Loucy (cell line): ENCODE measurements around the gene C1QL1.
A peak's percentile ranks its signal among the peaks of the same experiment; 100 is the strongest.

Experiments used
- H2AFZ ChIP-seq: fragments of 200-600 bp; sonication (generic); 2 replicates; pipeline ENCODE4 v1.6.0; 2016; ENCODE audit warnings: antibody characterized with exemption, mild to moderate bottlenecking, low read length, moderate library complexity
- H3F3A ChIP-seq: fragments of 200-600 bp; 2 replicates; pipeline ENCODE4 v1.6.0; 2016; ENCODE audit warnings: antibody characterized with exemption, low read depth, mild to moderate bottlenecking
- H3K27me3 ChIP-seq: fragments of 200-600 bp; sonication (generic); 2 replicates; pipeline ENCODE4 v1.6.1; 2014; ENCODE audit warnings: low read length, mild to moderate bottlenecking; ENCODE audit not compliant: insufficient read depth, poor library complexity, severe bottlenecking
- H3K36me3 ChIP-seq: fragments of 200-600 bp; sonication (generic); 2 replicates; pipeline ENCODE4 v1.6.1; 2016; ENCODE audit warnings: low read length; ENCODE audit not compliant: insufficient read depth
- H3K4me1 ChIP-seq: fragments of 200-600 bp; sonication (generic); 2 replicates; pipeline ENCODE4 v1.5.1; 2014; ENCODE audit warnings: low read length, mild to moderate bottlenecking; ENCODE audit not compliant: insufficient read depth, poor library complexity, severe bottlenecking
- H3K4me2 ChIP-seq: fragments of 200-600 bp; sonication (generic); 2 replicates; pipeline ENCODE4 v1.6.0; 2014; ENCODE audit warnings: antibody characterized with exemption, low read length, low read depth, mild to moderate bottlenecking; ENCODE audit not compliant: poor library complexity, severe bottlenecking
- H3K4me3 ChIP-seq: fragments of 200-600 bp; sonication (generic); 2 replicates; pipeline ENCODE4 v1.5.1; 2014; ENCODE audit warnings: low read length, mild to moderate bottlenecking, mixed read lengths; ENCODE audit not compliant: poor library complexity, severe bottlenecking
- H3K79me2 ChIP-seq: fragments of 200-600 bp; sonication (generic); 2 replicates; pipeline ENCODE4 v1.6.1; 2014; ENCODE audit warnings: low read length; ENCODE audit not compliant: insufficient read depth
- H3K9ac ChIP-seq: fragments of 200-600 bp; sonication (generic); 2 replicates; pipeline ENCODE4 v1.6.0; 2014; ENCODE audit warnings: mild to moderate bottlenecking, low read depth, low read length, moderate library complexity; ENCODE audit not compliant: poor library complexity, severe bottlenecking
- H3K9me2 ChIP-seq: fragments of 200-600 bp; sonication (generic); replicated peaks from 2 replicates; pipeline ENCODE4 v1.6.1; 2016; ENCODE audit warnings: low read depth, low read length, mixed read lengths
- H3K9me3 ChIP-seq: fragments of 200-600 bp; sonication (generic); 2 replicates; pipeline ENCODE4 v1.6.1; 2014; ENCODE audit warnings: mild to moderate bottlenecking, antibody characterized with exemption, low read length, low read depth; ENCODE audit not compliant: insufficient read depth
- H4K20me1 ChIP-seq: fragments of 200-600 bp; sonication (generic); 2 replicates; pipeline ENCODE4 v1.6.0; 2014; ENCODE audit warnings: antibody characterized with exemption, low read length, mild to moderate bottlenecking; ENCODE audit not compliant: insufficient read depth, poor library complexity, severe bottlenecking
- CTCF ChIP-seq: fragments of 200-600 bp; sonication (generic); conservative IDR thresholded peaks from 2 replicates; pipeline ENCODE4 v1.5.1; 2014; ENCODE audit warnings: mild to moderate bottlenecking, antibody characterized with exemption, low read length
- EZH2phosphoT487 ChIP-seq: fragments of 200-600 bp; IDR thresholded peaks from 2 replicates; pipeline ENCODE4 v1.6.1; 2018; ENCODE audit warnings: antibody characterized with exemption, mild to moderate bottlenecking, moderate library complexity, borderline replicate concordance

C1QL1 gene

GRCh38 chr17:44959821-44960531 lies 8.1 kb downstream of the C1QL1 start:
- Histone ChIP-seq H4K20me1 (no peaks in the 10 kb centered on the region), H2AFZ (no peak overlapping the region), H3K79me2 (no peaks in the 10 kb centered on the region), H3F3A (no peaks in the 10 kb centered on the region), H3K36me3 (no peaks in the 10 kb centered on the region), H3K9me3 (no peaks in the 10 kb centered on the region), H3K4me1 (no peaks in the 10 kb centered on the region), H3K4me2 (no peak overlapping the region), H3K27me3 (no peaks in the 10 kb centered on the region), H3K9ac (no peak overlapping the region), H3K9me2 (no peaks in the 10 kb centered on the region), H3K4me3 (no peak overlapping the region)
- TF ChIP-seq CTCF (no peak), EZH2phosphoT487 (no peak)

- Histone ChIP-seq H3K27me3 (no peaks in the 10 kb centered on the region), H3F3A (no peaks in the 10 kb centered on the region), H3K4me1 (no peaks in the 10 kb centered on the region), H3K9me2 (no peaks in the 10 kb centered on the region), H4K20me1 (no peaks in the 10 kb centered on the region), H3K36me3 (no peaks in the 10 kb centered on the region), H3K9me3 (no peaks in the 10 kb centered on the region), H3K4me3 (no peak overlapping the region), H2AFZ (peak overlapping the region; percentile 51; the same call in 1 of the 2 replicates), H3K9ac (no peak overlapping the region), H3K4me2 (no peak overlapping the region), H3K79me2 (no peaks in the 10 kb centered on the region)
- TF ChIP-seq EZH2phosphoT487 (no peak), CTCF (no peak)
These were observed 10.8 kb downstream of the C1QL1 start for GRCh38 chr17:44956998-44957981.

GRCh38 chr17:44955674-44956425 lies 12.3 kb downstream of the C1QL1 start:
- Histone ChIP-seq H3K79me2 (no peaks in the 10 kb centered on the region), H3K9me3 (no peaks in the 10 kb centered on the region), H4K20me1 (no peaks in the 10 kb centered on the region), H3K4me2 (no peak overlapping the region), H3K27me3 (no peaks in the 10 kb centered on the region), H3F3A (no peaks in the 10 kb centered on the region), H3K36me3 (no peaks in the 10 kb centered on the region), H3K9me2 (no peaks in the 10 kb centered on the region), H3K4me1 (no peaks in the 10 kb centered on the region), H3K9ac (no peak overlapping the region), H2AFZ (no peak overlapping the region), H3K4me3 (no peak overlapping the region)
- no peak for TF ChIP-seq CTCF
- no peak for TF ChIP-seq EZH2phosphoT487
